HFFc6 (cell line): ENCODE measurements around the gene TSC22D4. TPM values are rescaled to one million over a fixed set of nuclear protein-coding genes. Genes with fewer than 3 reads are reported as not detected.

Experiments
- DNase-seq: peaks from one replicate; pipeline ENCODE4 v3.0.0-alpha.2; 2018
- H3K27ac Mint-ChIP-seq: 2 replicates; pipeline ENCODE4 v1.8.0; 2020; ENCODE audit warnings: mild to moderate bottlenecking, mixed read lengths
- H3K27me3 Mint-ChIP-seq: 2 replicates; pipeline ENCODE4 v1.8.0; 2021; ENCODE audit warnings: mild to moderate bottlenecking, moderate library complexity, mixed read lengths; ENCODE audit not compliant: insufficient read depth
- H3K36me3 Mint-ChIP-seq: 2 replicates; pipeline ENCODE4 v1.8.0; 2021; ENCODE audit warnings: low read depth, mixed read lengths
- H3K4me1 Mint-ChIP-seq: 2 replicates; pipeline ENCODE4 v1.8.0; 2020; ENCODE audit warnings: low read depth, mixed read lengths
- H3K4me3 Mint-ChIP-seq: 2 replicates; pipeline ENCODE4 v1.8.0; 2020; ENCODE audit warnings: mild to moderate bottlenecking, moderate library complexity, mixed read lengths
- H3K9me3 Mint-ChIP-seq: 2 replicates; pipeline ENCODE4 v1.8.0; 2020; ENCODE audit warnings: mild to moderate bottlenecking, mixed read lengths
- CTCF ChIP-seq: fragments of 200-600 bp; sonication (generic); IDR thresholded peaks from 2 replicates; pipeline ENCODE4 v1.5.0; 2021; ENCODE audit warnings: antibody characterized with exemption, mild to moderate bottlenecking
- total RNA-seq, 6 experiments: library from RNA; stranded (reverse); fragmentation: NEBNext Ultra II Directional; extraction: Animal tissue kit (Norgen Biotek cat#: 25700); gene quantifications; 2 replicates in 1 of 6; 3 replicates in 5 of 6; pipeline ENCODE4 v1.2.3, GENCODE V29; 2021

Gene TSC22D4
- total RNA-seq, 6 experiments from 2014 or later, result 50.6 to 54.5 (median 51.7) TPM

DNA sequence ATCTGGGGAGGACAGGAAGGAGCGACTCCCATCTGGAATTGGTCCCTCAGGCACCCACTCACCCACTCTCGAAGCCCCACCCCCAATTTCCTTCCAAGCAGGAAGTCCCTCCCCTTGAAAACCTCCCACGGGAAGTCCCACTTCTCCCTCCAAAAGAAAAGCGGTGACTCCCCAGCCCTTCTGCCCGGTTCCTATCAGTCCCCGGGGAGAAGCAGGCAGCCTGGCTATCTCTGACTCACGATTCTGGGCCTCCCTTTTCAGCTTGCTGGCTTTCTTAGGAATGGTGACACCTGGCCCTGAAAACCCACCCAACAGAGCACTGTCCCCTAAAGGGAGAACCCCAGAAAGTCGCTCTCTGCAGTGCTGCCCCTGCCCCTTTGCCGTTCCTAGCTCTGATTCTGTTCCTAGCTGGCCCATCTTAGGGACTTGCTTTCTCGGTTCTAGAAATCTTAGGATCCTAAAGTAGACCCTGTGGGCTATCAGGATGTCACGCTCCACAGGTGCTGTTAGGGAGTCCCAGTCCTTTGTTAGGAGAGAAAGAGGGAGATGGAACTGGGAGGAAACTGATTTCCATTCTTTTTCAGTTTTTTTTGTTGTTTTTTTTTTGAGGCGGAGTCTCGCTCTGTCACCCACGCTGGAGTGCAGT lies 6.0 kb downstream of the TSC22D4 start:
- Mint-ChIP-seq H3K4me3 (no peak overlapping the region), H3K36me3 (peaks cover 10% of the 10 kb centered on the region; the same call in 1 of the 2 replicates), H3K27me3 (no peaks in the 10 kb centered on the region; the same call in 1 of the 2 replicates), H3K9me3 (no peaks in the 10 kb centered on the region), H3K4me1 (peaks cover 21% of the 10 kb centered on the region), H3K27ac (0 out of 2 replicates have a peak overlapping the region, but pooled peaks have one; percentile 13)
- no peak for TF ChIP-seq CTCF
- DNase-seq, result no peak

DNA sequence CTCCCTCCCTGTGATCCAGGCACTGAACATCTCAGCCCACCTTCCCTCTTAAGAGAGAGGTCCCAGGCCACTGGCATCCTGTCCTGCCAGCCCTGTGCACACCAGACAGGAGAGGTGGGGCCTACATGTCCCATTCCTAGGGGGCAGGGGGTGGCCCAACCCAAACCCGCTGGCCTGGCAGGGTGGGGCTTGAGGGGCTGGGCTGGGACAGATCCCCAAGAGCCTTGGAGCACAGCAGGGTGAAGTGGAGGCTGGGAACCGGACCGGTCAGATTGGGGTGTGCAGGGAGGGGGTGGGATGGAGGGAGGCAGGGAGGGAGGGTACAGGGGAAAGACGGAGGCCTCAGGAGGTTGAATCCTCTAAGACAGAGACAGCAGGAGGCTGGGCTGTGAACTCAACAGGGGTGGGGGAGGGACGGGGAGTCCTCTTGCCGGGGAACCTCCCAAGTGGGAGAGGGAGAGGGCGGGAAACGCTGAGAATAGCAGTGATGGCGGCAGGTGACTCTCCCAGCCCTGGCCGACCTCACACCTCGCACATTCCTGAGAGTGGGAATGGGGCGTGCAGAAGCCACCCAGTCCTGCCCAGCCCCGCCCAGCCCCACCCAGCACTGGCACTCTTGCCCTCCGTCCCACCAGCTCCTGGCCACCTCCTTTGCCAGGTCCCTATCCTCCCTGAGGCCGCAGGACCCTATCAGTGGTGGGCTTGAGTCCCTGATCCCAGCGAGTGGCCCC lies 6.7 kb downstream of the TSC22D4 start:
- Mint-ChIP-seq H3K9me3 (no peaks in the 10 kb centered on the region), H3K36me3 (peaks cover 10% of the 10 kb centered on the region; the same call in 1 of the 2 replicates), H3K4me1 (peaks cover 21% of the 10 kb centered on the region), H3K4me3 (no peak overlapping the region), H3K27me3 (no peaks in the 10 kb centered on the region; the same call in 1 of the 2 replicates), H3K27ac (no peak overlapping the region)
- DNase-seq, result no peak
- no peak for TF ChIP-seq CTCF

DNA sequence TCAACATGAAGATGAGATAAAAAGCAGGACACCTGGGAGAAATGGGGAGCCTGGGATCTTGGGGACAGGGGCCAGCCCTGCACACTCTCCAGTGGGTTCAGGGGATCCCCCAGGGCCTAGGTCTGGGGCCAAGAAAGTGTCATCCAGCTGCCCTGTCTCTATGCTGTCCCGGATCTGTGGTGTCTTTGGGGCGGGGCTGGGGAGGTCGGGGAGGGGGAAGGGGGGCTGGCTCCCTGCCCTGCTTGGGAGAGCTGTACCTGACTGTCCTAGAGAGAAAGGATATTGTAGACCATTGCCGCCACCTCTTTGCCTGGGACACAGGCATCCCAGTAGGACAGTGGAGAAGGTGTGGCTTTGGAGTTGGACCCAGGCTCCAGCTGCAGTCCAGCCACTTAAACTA lies 8.0 kb downstream of the TSC22D4 start:
- DNase-seq, result no peak
- H3K27ac Mint-ChIP-seq, result 0 out of 2 replicates have a peak overlapping the region, but pooled peaks have one; percentile 16
- H3K9me3 Mint-ChIP-seq, result no peaks in the 10 kb centered on the region
- peaks cover 10% of the 10 kb centered on the region; the same call in 1 of the 2 replicates for H3K36me3 Mint-ChIP-seq
- peaks cover 10% of the 10 kb centered on the region for H3K4me1 Mint-ChIP-seq
- H3K27me3 Mint-ChIP-seq, result no peaks in the 10 kb centered on the region; the same call in 1 of the 2 replicates
- no peak for TF ChIP-seq CTCF
- no peak overlapping the region for H3K4me3 Mint-ChIP-seq

- no peak overlapping the region for H3K27ac Mint-ChIP-seq
- peak; percentile 47 for DNase-seq
Measured at GRCh38 chr7:100469227-100470044, 9.6 kb downstream of the TSC22D4 start.

More at GRCh38 chr7:100469227-100470044, 9.6 kb downstream of the TSC22D4 start:
- no peaks in the 10 kb centered on the region for H3K9me3 Mint-ChIP-seq
- H3K27me3 Mint-ChIP-seq, result peaks cover 1% of the 10 kb centered on the region; the same call in 1 of the 2 replicates
- H3K4me1 Mint-ChIP-seq, result peaks cover 11% of the 10 kb centered on the region
- peaks cover 14% of the 10 kb centered on the region; the same call in 1 of the 2 replicates for H3K36me3 Mint-ChIP-seq
- no peak overlapping the region for H3K4me3 Mint-ChIP-seq
- TF ChIP-seq CTCF, result peak; percentile 96
